Activated CD4-positive, alpha-beta T cell treated with anti-CD3 and anti-CD28 coated beads, Interleukin-2, amount 10 ng/mL, durations not matched to agents 24 days and 14 days (primary cell): ENCODE measurements around the gene SIDT1. TPM values are rescaled to one million over a fixed set of nuclear protein-coding genes. Genes with fewer than 3 reads are reported as not detected.

ENCODE experiments used
- DNase-seq: peaks from one replicate; pipeline ENCODE4 v3.0.0; 2022
- H3K27ac Mint-ChIP-seq: one replicate; pipeline ENCODE4 v1.8.0; 2022; ENCODE audit warnings: mild to moderate bottlenecking, mixed read lengths
- H3K27me3 Mint-ChIP-seq: one replicate; pipeline ENCODE4 v1.8.0; 2022; ENCODE audit warnings: mixed read lengths
- H3K36me3 Mint-ChIP-seq: one replicate; pipeline ENCODE4 v1.8.0; 2022; ENCODE audit warnings: low read depth, mild to moderate bottlenecking, mixed read lengths
- H3K4me1 Mint-ChIP-seq: one replicate; pipeline ENCODE4 v1.8.0; 2021; ENCODE audit warnings: mixed read lengths
- H3K4me3 Mint-ChIP-seq: one replicate; pipeline ENCODE4 v1.8.0; 2022; ENCODE audit warnings: mild to moderate bottlenecking, moderate library complexity, mixed read lengths
- H3K9me3 Mint-ChIP-seq: one replicate; pipeline ENCODE4 v1.8.0; 2021; ENCODE audit warnings: mixed read lengths
- intact Hi-C: fragments of 100-400 bp; cut with micrococcal nuclease; formaldehyde crosslinking; loops from one replicate; pipeline ENCODE4 v1.15.1; 2023
- total RNA-seq: library from RNA; stranded (reverse); gene quantifications from 2 replicates; pipeline ENCODE4 v1.2.3, GENCODE V29; 2022

Gene SIDT1
- total RNA-seq, 1 donor from 2014 or later, result 8.5 TPM

DNA sequence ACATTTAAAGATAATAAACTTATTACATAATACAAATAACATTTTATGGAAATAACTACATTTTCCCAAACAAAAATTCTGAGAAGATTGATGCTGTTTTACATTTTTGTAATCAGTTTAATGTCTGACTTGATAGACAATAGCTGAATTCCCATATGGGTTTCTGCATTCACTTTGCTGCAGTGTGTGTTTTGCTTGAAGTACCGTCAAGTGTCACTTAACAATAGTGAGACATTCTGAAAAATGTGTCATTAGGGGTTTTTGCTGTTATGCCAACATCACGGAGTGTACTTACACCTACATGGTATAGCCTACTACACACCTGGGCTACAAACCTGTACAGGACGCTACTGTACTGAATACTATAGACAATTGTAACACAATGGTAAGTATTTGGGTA is 106.6 kb downstream of the SIDT1 start:
- no peaks in the 10 kb centered on the region for H3K27me3 Mint-ChIP-seq
- H3K36me3 Mint-ChIP-seq, result no peaks in the 10 kb centered on the region
- intact Hi-C loops, result no loop called here
- no peak for DNase-seq
- no peak overlapping the region for H3K27ac Mint-ChIP-seq
- peaks cover 2% of the 10 kb centered on the region for H3K4me1 Mint-ChIP-seq
- H3K9me3 Mint-ChIP-seq, result peaks cover 3% of the 10 kb centered on the region
- H3K4me3 Mint-ChIP-seq, result no peak overlapping the region

DNA sequence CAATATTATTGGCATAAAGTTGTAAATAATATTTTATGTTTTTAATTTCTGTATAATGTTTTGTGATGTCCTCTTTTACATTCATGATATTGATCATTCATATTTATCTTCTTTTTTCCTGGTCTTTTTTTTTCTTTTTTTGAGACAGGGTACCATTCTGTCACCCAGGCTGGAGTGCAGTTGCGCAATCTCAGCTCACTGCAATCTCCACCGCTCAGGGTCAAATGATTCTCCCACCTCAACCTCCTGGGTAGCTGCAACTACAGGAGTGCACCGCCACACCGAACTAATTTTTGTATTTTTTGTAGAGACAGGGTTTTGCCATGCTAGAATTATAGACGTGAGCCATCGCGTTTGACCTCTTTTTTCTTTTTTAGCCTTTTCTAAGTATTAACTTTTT is 111.2 kb downstream of the SIDT1 start:
- intact Hi-C loops, result no loop called here
- Mint-ChIP-seq H3K27ac (no peak overlapping the region), H3K27me3 (no peaks in the 10 kb centered on the region), H3K9me3 (peaks cover 7% of the 10 kb centered on the region), H3K4me3 (no peak overlapping the region), H3K4me1 (peaks cover 2% of the 10 kb centered on the region), H3K36me3 (peaks cover 11% of the 10 kb centered on the region)
- no peak for DNase-seq

- Mint-ChIP-seq H3K9me3 (peaks cover 7% of the 10 kb centered on the region), H3K4me1 (no peaks in the 10 kb centered on the region), H3K27ac (no peak overlapping the region), H3K4me3 (no peak overlapping the region), H3K27me3 (no peaks in the 10 kb centered on the region), H3K36me3 (peaks cover 18% of the 10 kb centered on the region)
- DNase-seq, result no peak
- intact Hi-C loops, result no loop called here
These were observed 116.2 kb downstream of the SIDT1 start for GRCh38 chr3:113648524-113648923.

DNA sequence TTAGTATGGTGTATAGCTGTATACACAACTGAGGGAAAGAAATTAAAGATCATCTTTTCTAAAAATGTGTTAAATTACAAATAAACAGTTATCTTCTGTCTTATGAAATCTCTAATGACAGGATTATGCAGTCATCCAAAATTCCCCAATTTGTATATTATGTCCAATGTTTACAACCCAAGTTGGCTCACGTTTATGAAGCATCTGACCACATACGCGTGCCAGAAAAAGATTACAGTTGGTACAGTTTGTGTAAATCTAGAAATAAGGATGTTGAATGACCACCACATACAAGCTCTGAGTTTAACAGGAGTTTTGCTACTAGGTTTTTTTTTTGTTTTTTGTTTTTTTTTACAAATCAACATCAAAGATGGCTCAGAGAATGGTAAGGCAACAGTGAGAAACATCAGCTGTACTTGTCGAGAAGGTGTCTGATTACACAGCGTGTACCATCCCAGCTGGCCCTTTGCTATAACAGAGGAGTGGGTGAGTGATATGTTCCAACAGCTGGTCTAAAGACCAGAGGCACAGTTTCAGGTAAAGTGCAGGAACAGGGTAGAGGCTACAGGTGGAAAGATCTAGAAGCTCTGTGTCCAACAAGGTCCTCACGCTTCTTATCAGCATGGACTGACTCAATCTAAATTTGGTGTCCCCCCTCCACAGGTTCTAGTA is 117.0 kb downstream of the SIDT1 start:
- peak; percentile 40 for DNase-seq
- intact Hi-C loops, result no loop called here
- Mint-ChIP-seq H3K27ac (no peak overlapping the region), H3K9me3 (no peaks in the 10 kb centered on the region), H3K4me3 (no peak overlapping the region), H3K27me3 (no peaks in the 10 kb centered on the region), H3K4me1 (no peaks in the 10 kb centered on the region), H3K36me3 (peaks cover 20% of the 10 kb centered on the region)

DNA sequence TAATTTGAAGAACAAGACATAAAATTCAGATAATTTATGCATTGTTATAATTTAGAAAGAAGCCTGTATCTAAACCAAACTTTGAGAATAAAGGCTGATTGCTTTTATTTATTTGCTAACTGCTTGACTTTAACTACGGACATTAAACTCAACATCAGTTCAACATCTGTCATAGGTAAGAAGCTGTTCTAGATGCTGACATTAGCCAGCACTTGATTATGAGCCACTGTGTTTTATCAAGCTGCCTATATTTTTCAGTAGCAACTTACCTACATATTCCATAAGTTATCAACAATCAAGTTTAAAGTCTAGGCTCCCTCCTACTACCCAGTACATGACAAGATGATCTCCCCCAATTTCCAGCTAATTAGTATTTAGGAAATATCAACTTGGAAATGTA is 122.0 kb downstream of the SIDT1 start:
- H3K27me3 Mint-ChIP-seq, result no peaks in the 10 kb centered on the region
- intact Hi-C loops, result no loop called here
- no peak overlapping the region for H3K4me3 Mint-ChIP-seq

DNA sequence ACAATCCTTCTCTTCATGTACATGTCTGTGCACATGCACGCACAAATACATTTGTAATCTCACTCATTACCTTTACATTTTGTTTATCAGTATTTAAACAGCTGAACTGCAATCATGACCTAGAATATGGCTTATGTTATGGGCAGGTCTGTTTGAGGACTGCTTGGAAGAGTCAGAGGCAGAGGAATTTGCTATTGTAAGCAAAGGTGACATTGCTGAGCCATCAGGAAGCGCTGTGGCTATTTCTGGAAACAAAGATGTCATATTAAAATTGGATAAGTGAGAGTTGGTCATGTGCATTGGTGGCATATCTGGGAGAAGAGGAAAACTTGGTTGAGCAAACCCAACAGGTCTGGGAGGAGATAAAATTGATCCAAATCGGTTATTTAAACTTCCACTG is 122.5 kb downstream of the SIDT1 start:
- H3K27me3 Mint-ChIP-seq, result no peaks in the 10 kb centered on the region
- intact Hi-C loops, result no loop called here
- H3K4me1 Mint-ChIP-seq, result no peaks in the 10 kb centered on the region
- no peak overlapping the region for H3K27ac Mint-ChIP-seq
- no peaks in the 10 kb centered on the region for H3K9me3 Mint-ChIP-seq
- peaks cover 43% of the 10 kb centered on the region for H3K36me3 Mint-ChIP-seq
- DNase-seq, result no peak
- H3K4me3 Mint-ChIP-seq, result no peak overlapping the region

More for the DNA sequence above, 122.0 kb downstream of the SIDT1 start:
- Mint-ChIP-seq H3K36me3 (peaks cover 38% of the 10 kb centered on the region), H3K4me1 (no peaks in the 10 kb centered on the region), H3K9me3 (no peaks in the 10 kb centered on the region), H3K27ac (no peak overlapping the region)
- DNase-seq, result no peak

DNA sequence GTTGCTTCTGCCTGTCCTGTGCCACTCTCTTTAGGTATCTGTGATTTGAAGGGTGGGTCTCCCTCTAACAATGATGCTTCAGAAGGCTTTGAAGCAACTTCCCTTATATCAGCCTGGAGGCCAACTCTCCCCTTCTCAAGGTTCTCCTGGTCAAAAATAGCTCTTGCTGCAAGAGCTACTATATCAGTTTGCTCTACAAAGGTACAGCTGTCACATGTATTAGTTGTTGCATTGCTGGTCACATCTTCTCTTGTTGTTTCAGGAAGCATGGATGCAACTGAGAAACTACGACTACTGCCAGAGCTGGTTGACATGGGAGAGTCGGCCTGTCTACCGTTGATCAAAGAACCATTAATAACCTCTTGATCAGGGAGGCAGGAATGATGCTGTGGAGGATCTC is 125.8 kb downstream of the SIDT1 start:
- DNase-seq, result no peak
- intact Hi-C loops, result no loop called here
- H3K9me3 Mint-ChIP-seq, result no peaks in the 10 kb centered on the region
- H3K27ac Mint-ChIP-seq, result no peak overlapping the region
- H3K36me3 Mint-ChIP-seq, result peaks cover 47% of the 10 kb centered on the region
- no peak overlapping the region for H3K4me3 Mint-ChIP-seq
- H3K4me1 Mint-ChIP-seq, result no peaks in the 10 kb centered on the region
- H3K27me3 Mint-ChIP-seq, result no peaks in the 10 kb centered on the region

DNA sequence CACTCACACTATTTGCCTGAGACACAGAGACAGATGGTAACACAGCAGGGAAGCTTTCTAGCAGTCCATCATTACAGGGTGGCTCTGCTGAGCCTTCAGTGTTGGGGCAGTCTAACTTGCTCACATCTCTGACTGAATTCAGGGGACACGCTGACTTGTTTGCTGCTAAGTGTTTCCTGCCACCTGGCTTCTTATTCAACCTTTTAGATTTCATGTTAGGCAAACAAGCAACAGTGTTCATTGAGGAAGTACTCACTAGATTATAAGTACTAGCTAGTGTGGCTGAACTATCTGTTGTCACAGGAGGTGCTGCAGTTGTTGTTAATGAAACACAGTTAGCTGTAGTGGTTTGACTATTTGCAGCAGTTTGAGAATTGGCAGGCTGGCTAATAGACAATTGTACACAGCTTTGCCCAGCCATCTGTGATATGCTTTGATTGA is 126.8 kb downstream of the SIDT1 start:
- Mint-ChIP-seq H3K27me3 (no peaks in the 10 kb centered on the region), H3K27ac (no peak overlapping the region), H3K4me3 (no peak overlapping the region), H3K9me3 (no peaks in the 10 kb centered on the region), H3K36me3 (peaks cover 47% of the 10 kb centered on the region), H3K4me1 (no peaks in the 10 kb centered on the region)
- DNase-seq, result no peak
- intact Hi-C loops, result no loop called here

DNA sequence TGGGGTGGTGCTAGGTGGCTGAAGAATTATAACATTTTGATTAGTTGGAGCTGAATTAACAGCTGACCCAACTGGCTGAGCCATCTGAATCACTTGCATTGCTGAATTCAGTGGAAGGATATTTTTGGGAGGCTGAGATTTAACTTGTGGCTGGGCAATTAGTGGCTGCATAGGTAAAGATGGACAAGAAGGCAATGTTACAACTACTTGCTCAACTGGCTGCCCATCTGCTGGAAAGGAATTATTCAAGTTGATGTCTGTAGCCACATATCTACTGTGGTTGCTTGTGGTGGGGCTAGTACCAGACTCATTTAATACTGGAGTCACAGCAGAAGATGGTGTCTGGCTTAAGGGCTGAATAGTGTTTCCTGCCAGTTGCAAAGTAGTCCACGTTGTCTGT is 127.6 kb downstream of the SIDT1 start:
- Mint-ChIP-seq H3K4me1 (peaks cover 3% of the 10 kb centered on the region), H3K9me3 (no peaks in the 10 kb centered on the region), H3K36me3 (peaks cover 48% of the 10 kb centered on the region), H3K4me3 (no peak overlapping the region), H3K27me3 (no peaks in the 10 kb centered on the region), H3K27ac (no peak overlapping the region)
- no peak for DNase-seq
- intact Hi-C loops, result no loop called here

DNA sequence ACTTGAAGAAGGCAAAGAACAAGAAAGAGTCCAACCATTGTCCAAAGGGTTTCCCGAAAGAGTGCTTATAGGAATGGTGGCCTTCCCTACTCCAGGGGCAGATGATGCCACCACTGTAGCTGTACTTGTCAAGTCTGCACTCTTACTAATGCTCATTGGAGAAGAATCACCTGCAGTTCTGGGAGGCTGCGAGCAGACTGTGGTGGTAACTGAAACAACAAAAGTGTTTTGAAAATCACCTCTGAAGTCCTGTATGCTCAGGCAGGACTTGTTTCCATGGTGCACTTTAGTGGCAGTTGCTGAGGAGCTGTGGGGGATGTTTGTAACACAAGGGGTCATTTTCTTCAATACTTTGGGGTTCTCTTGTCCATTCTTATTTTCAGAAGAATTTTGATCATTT is 128.1 kb downstream of the SIDT1 start:
- Mint-ChIP-seq H3K36me3 (peaks cover 48% of the 10 kb centered on the region), H3K4me1 (peaks cover 5% of the 10 kb centered on the region), H3K27me3 (no peaks in the 10 kb centered on the region), H3K9me3 (no peaks in the 10 kb centered on the region), H3K4me3 (no peak overlapping the region), H3K27ac (no peak overlapping the region)
- no peak for DNase-seq
- intact Hi-C loops, result no loop called here

- Mint-ChIP-seq H3K27me3 (no peaks in the 10 kb centered on the region), H3K4me1 (peaks cover 5% of the 10 kb centered on the region), H3K4me3 (no peak overlapping the region), H3K27ac (no peak overlapping the region), H3K9me3 (no peaks in the 10 kb centered on the region), H3K36me3 (peaks cover 45% of the 10 kb centered on the region)
- intact Hi-C loops, result no loop called here
- no peak for DNase-seq
These were observed 128.5 kb downstream of the SIDT1 start for GRCh38 chr3:113660896-113661295.

GRCh38 chr3:113662824-113663223 is 130.5 kb downstream of the SIDT1 start:
- intact Hi-C loops, result no loop called here
- Mint-ChIP-seq H3K9me3 (no peaks in the 10 kb centered on the region), H3K27me3 (no peaks in the 10 kb centered on the region), H3K4me1 (peaks cover 9% of the 10 kb centered on the region), H3K4me3 (no peak overlapping the region), H3K27ac (no peak overlapping the region), H3K36me3 (peaks cover 31% of the 10 kb centered on the region)
- DNase-seq, result no peak

GRCh38 chr3:113663324-113663750 is 131.0 kb downstream of the SIDT1 start:
- Mint-ChIP-seq H3K4me1 (peaks cover 10% of the 10 kb centered on the region), H3K27ac (no peak overlapping the region), H3K36me3 (peaks cover 26% of the 10 kb centered on the region), H3K9me3 (no peaks in the 10 kb centered on the region), H3K4me3 (no peak overlapping the region), H3K27me3 (no peaks in the 10 kb centered on the region)
- DNase-seq, result no peak
- intact Hi-C loops, result no loop called here

DNA sequence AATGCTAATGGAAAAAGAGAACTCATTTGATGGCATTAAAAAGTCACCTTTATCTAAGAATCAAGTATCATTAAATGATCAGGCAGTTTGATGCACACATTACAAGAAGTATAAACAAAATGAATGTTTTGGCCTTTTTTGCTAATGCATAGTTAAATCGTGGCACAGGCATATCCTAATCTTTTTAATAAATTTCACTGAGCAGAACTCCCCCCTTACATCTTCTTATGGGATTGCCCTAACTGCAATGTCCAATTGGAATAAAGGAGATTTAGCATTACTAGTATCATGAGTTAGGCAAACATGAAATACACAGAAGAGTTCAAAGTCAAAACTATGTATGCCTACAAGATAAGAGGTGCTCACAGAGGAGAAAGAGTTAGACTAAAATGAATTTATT is 131.4 kb downstream of the SIDT1 start:
- Mint-ChIP-seq H3K36me3 (peaks cover 26% of the 10 kb centered on the region), H3K9me3 (no peaks in the 10 kb centered on the region), H3K4me1 (peaks cover 11% of the 10 kb centered on the region), H3K27me3 (no peaks in the 10 kb centered on the region), H3K27ac (no peak overlapping the region), H3K4me3 (no peak overlapping the region)
- DNase-seq, result no peak
- intact Hi-C loops, result no loop called here

- H3K4me1 Mint-ChIP-seq, result peaks cover 11% of the 10 kb centered on the region
- H3K27ac Mint-ChIP-seq, result no peak overlapping the region
- peaks cover 21% of the 10 kb centered on the region for H3K36me3 Mint-ChIP-seq
- DNase-seq, result no peak
- H3K4me3 Mint-ChIP-seq, result no peak overlapping the region
- no peaks in the 10 kb centered on the region for H3K9me3 Mint-ChIP-seq
- H3K27me3 Mint-ChIP-seq, result no peaks in the 10 kb centered on the region
- intact Hi-C loops, result no loop called here
These were observed 132.3 kb downstream of the SIDT1 start for GRCh38 chr3:113664523-113665094.
